Frontal cortex (tissue), 4 donors: ENCODE measurements around the gene ASIC4. TPM values are rescaled to one million over a fixed set of nuclear protein-coding genes. Genes with fewer than 3 reads are reported as not detected.

Experiments used
- DNase-seq, 2 donors: peaks; one replicate each; pipeline ENCODE4 v3.0.0; 2012; ENCODE audit warnings: low spot score in 2 of 2
- FAIRE-seq: peaks from 2 replicates; lab custom pipeline; 2012; peaks lifted over from hg19 to GRCh38; lab: Jason Lieb, UNC
- total RNA-seq: library from RNA; depleted of rRNA; stranded (reverse); fragments of >200 nt; gene quantifications from one replicate; pipeline ENCODE4 v1.2.3, GENCODE V29; 2014
- donor health status: control.
- donor health status: control.
- donor health status: control.

Gene ASIC4
- total RNA-seq, 1 donor from 2014 or later: 2.9 TPM

GRCh38 chr2:219478916-219479315 lies 35.4 kb upstream of the ASIC4 start:
- DNase-seq (no peak), FAIRE-seq (no peak)

DNA sequence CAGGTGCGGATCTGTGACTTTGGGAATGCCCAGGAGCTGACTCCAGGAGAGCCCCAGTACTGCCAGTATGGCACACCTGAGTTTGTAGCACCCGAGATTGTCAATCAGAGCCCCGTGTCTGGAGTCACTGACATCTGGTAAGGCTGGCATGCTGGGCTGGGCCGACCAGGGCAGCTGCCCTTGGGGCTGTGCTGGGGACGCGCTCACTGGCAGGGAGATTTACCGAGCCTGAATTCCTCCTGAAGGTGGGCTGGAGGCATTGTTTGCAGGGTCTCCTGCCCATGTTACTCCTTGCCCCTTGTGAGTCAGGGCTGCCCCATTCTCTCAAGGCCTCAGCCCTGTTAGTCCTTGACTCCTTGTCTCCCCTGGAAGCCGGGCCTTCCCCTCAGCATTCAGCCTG lies 34.3 kb upstream of the ASIC4 start:
- DNase-seq (no peak), FAIRE-seq (no peak)

DNA sequence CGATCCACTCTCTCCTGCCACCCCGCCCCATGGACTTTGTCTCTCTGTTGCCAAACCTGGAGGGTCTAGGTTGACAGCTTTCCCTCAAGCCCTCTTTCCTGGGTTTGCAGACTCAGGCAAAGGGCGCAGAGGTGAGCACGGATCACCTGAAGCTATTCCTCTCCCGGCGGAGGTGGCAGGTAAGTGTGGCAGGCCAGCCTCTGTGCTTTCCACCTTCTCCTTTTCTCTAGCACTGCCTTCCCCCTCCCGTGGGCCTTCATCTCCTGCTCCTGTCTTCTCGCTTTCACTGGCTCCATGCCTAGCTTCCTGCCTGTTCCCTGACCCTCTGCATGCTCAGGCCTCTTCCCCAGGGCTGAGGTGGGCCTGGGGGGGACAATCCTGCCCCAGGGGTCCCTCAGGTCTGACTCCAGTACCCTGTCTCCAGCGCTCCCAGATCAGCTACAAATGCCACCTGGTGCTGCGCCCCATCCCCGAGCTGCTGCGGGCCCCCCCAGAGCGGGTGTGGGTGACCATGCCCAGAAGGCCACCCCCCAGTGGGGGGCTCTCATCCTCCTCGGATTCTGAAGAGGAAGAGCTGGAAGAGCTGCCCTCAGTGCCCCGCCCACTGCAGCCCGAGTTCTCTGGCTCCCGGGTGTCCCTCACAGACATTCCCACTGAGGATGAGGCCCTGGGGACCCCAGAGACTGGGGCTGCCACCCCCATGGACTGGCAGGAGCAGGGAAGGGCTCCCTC lies 31.4 kb upstream of the ASIC4 start:
- FAIRE-seq: no peak
- no peak for DNase-seq

DNA sequence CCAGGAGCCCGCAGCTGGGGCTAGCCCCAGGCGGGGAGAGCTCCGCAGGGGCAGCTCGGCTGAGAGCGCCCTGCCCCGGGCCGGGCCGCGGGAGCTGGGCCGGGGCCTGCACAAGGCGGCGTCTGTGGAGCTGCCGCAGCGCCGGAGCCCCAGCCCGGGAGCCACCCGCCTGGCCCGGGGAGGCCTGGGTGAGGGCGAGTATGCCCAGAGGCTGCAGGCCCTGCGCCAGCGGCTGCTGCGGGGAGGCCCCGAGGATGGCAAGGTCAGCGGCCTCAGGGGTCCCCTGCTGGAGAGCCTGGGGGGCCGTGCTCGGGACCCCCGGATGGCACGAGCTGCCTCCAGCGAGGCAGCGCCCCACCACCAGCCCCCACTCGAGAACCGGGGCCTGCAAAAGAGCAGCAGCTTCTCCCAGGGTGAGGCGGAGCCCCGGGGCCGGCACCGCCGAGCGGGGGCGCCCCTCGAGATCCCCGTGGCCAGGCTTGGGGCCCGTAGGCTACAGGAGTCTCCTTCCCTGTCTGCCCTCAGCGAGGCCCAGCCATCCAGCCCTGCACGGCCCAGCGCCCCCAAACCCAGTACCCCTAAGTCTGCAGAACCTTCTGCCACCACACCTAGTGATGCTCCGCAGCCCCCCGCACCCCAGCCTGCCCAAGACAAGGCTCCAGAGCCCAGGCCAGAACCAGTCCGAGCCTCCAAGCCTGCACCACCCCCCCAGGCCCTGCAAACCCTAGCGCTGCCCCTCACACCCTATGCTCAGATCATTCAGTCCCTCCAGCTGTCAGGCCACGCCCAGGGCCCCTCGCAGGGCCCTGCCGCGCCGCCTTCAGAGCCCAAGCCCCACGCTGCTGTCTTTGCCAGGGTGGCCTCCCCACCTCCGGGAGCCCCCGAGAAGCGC lies 30.6 kb upstream of the ASIC4 start:
- DNase-seq (no peak), FAIRE-seq (no peak)

- FAIRE-seq: no peak
- DNase-seq: peak in 1 of 2 donors; percentile 48
Observed at GRCh38 chr2:219484343-219485200, 29.7 kb upstream of the ASIC4 start.

DNA sequence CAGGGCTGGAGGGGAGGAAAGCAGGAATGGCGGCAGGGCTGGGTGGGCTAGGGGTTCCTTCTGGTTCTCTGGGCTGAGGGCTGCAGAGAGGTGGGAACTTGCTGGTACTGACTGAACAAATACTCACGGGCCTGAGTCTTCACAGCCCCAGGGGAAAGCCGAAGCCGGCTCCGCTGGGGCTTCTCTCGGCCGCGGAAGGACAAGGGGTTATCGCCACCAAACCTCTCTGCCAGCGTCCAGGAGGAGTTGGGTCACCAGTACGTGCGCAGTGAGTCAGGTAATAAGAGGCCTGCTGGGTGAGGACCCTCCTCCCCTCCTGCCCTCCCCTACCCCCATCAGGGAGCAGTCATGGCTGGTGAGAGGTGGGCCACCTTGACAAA lies 29.1 kb upstream of the ASIC4 start:
- FAIRE-seq: no peak
- no peak for DNase-seq

DNA sequence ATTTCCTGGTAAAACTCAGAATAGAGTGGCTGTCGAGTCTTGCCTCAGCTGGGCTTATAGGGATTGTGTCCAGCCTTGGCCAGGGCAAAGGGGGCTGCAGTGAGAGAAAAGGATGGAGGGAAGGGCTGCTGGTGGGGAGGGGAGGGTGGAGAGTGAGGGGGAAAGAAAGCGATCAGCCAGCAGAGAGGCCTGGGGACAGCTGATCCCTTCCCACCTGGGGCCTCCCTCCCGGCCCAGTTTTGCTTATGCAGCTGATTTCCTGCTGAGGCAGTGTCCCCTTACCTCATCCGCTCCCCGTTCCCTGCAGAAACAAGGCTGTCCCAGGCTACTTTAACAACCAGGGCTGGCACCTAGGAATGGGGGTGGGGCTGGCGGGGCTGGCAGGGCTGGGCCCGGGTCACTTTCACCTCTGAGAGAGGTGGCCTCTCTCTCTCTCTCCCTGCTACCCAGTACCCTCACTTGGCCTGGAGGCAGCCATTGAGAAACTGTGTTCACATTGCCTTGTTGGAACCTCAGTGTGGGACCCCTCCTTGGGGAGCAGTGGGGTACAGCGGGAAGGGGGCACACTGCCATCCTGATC lies 27.8 kb upstream of the ASIC4 start:
- no peak for FAIRE-seq
- no peak for DNase-seq

DNA sequence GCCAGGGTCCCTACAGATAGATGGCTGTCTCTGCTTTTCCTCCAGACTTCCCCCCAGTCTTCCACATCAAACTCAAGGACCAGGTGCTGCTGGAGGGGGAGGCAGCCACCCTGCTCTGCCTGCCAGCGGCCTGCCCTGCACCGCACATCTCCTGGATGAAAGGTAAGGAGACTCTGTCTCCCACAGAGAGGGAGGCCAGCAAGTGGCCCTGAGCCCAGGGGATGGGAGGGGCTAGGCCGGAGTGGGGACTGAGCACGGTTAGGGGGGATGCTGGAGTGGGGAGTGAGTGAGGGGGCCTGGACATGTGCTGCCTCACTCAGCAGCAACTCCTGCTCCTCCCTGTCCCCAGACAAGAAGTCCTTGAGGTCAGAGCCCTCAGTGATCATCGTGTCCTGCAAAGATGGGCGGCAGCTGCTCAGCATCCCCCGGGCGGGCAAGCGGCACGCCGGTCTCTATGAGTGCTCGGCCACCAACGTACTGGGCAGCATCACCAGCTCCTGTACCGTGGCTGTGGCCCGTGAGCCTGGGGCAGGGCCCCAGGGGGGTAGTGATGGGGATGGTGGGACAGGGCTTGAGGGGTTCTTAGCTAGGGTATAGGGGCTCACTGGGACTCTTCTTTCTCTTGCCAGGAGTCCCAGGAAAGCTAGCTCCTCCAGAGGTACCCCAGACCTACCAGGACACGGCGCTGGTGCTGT lies 26.0 kb upstream of the ASIC4 start:
- DNase-seq (no peak), FAIRE-seq (no peak)

DNA sequence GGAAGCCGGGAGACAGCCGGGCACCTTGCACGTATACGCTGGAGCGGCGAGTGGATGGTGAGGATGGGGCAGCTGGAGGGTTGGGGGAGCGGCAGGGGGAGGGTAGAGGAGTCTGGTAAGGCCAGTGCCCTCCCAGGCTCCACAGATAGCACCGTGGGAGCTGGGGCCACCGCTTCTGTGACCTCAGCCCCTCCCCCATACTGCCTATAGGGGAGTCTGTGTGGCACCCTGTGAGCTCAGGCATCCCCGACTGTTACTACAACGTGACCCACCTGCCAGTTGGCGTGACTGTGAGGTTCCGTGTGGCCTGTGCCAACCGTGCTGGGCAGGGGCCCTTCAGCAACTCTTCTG lies 25.5 kb upstream of the ASIC4 start:
- no peak for DNase-seq
- FAIRE-seq: no peak

- DNase-seq: no peak
- no peak for FAIRE-seq
Observed at GRCh38 chr2:219489315-219489714, 25.0 kb upstream of the ASIC4 start.

GRCh38 chr2:219490186-219490585 lies 24.1 kb upstream of the ASIC4 start:
- FAIRE-seq (no peak), DNase-seq (no peak)

GRCh38 chr2:219490600-219491130 lies 23.6 kb upstream of the ASIC4 start:
- DNase-seq (no peak), FAIRE-seq (no peak)

DNA sequence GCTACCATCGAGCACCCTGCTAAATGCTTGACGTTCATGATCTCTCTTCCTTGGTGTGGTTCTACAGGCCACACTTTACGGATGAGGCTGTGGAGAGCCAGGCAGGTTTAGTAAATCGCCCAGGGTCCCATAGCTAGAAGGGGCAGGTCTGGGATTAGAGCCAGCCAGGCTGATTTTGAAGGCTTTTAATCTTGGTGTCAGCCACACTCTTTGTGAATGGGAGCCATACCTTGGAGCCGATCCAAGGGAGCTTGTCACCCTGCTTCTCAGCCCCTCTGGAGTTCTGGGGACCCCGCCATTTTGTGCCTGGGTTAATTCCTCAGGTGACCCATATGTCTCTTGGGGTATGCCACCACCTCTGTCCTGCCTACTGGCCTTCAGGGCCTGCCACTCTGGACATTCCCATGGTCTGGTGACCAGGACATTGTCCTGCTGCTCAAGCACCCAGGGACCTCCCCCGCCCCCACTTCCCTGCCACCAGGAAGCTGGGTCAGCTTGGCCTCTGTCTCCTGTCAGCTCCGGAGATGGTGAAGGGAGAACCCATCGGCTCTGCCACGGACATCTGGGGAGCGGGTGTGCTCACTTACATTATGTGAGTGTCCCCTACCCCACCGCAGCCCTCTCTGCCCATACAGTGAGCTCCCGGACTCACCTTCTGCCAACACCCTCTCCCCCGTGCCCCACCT lies 22.9 kb upstream of the ASIC4 start:
- FAIRE-seq (no peak), DNase-seq (no peak)

DNA sequence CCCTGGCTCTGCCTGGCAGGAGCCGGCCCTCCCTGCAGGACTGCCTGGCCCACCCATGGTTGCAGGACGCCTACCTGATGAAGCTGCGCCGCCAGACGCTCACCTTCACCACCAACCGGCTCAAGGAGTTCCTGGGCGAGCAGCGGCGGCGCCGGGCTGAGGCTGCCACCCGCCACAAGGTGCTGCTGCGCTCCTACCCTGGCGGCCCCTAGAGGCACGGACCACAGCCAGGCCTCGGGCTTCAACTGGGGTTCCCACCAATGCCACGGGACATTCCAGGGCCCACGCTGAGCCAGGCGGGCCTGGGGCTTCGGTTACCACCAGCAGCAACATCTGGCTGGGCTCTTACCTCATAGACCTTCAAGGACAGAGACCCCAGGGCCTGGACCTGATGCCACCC lies 21.7 kb upstream of the ASIC4 start:
- FAIRE-seq (no peak), DNase-seq (no peak)

DNA sequence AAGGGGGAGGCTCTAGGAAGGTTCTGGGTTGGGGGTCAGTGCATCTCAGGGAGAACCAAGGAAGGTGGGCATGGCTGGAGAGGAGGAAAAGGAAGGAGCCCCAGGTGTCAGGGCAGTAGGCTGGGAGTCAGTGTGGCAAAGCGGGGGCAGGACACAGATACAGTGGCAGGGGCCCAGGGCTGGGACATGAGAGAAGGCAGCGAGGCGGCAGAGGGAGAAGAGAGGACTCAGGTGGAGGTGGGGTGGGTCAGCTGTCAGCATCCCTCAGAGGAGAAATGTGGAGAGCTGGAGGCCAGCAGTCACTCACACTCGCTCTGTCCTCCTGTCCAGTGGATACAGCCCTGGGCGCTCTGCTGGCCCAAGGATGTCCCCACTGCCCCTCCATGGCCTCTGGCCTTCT lies 21.2 kb upstream of the ASIC4 start:
- no peak for DNase-seq
- no peak for FAIRE-seq

GRCh38 chr2:219494952-219495530 lies 19.2 kb upstream of the ASIC4 start:
- no peak for DNase-seq
- FAIRE-seq: no peak

DNA sequence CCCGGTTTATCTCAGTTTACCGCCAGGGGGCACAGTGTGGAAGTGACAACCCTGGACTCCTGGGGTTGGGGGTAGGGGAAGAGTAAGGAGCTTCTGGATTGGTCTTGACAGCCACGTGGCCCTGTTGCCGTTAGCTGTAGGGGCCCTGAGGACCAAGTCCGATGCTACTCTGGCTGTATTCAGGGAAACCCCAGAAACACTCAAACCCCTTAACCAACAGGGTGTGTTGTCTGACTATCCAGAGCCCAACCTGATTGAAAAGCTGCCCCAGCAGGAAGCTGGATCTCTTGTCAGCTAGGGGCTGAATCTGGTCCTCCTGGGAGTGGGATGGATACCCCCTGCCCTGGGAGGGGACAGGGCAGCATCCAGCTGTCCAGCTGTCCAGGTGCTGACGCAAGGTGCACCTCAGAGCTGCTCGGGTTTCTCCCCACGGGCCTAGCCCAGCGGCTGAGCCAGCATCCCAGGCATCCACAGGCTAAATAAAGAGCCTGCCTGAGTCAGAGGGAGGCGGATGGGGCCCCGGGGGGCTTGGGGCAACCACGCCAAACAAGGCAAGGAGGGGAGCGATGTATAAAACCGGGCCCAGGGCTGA lies 18.7 kb upstream of the ASIC4 start:
- DNase-seq (peak; percentile 78 to 85), FAIRE-seq (no peak)

DNA sequence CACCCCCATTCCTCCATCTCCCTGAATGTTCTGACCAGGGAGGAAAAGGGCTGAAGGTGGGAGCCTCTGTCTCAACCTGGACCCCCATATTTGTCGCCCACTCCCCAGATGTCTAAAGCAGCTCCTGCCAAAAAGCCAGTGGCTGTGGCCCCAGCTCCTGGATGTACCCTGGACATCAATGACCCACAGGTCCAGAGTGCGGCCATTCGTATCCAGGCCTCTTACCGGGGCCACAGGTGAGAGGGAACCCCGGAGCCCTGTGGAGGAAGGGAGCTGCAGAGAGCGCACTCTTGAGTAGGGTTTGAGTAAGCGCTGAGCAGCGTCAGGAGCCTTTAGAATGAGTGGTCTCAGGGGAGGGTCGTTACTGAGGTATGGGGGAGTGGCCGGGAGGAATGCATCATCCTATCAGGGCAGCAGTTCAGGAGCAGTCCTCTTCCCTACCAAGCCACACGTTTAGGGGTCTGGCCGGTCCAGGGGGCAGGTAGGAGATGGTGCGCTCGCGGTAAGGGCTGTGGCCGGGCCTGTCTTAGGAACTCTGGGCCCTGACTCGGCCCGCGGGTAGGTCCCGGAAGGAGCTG lies 17.9 kb upstream of the ASIC4 start:
- DNase-seq (no peak), FAIRE-seq (no peak)
